K562 (cell line): ENCODE data around the gene PLA2G15. TPM values are rescaled to one million over a fixed set of nuclear protein-coding genes. Genes with fewer than 3 reads are reported as not detected.

Source experiments
- ATAC-seq: fragments of 200-7000 bp; cut with Tn5 transposase; 3 replicates; pipeline ENCODE4 v1.9.1; 2020; ENCODE audit warnings: moderate library complexity
- BruUV-seq: library from RNA; stranded (reverse); fragments of 400-500 nt; replicated peaks from 2 replicates; lab custom pipeline; 2021; lab: Mats Ljungman, UMichigan
- CTCF ChIA-PET: fragments of 300-600 bp; formaldehyde crosslinking; extraction: SDS; loops from one replicate; lab custom pipeline; 2021; ENCODE audit warnings: low intra/inter-chr PET ratio; lab: Yijun Ruan, JAX
- POLR2A ChIA-PET: fragments of 300-600, 350-650 bp; sonication (Branson Sonifier 250); formaldehyde crosslinking; extraction: SDS; loops from one replicate; lab custom pipeline; 2021; ENCODE audit warnings: antibody characterized with exemption, inconsistent platforms; lab: Yijun Ruan, JAX
- DNase-seq, 4 experiments: peaks; one replicate each; pipeline versions ENCODE4 v3.0.0 to v3.0.0-alpha.2; 2011 to 2018; ENCODE audit warnings: low spot score in 3 of 4, mixed read lengths in 3 of 4; ENCODE audit errors: extremely low read depth in 1 of 4
- FAIRE-seq: peaks from 2 replicates; lab custom pipeline; 2011; peaks lifted over from hg19 to GRCh38; lab: Jason Lieb, UNC
- H2AFZ ChIP-seq: 2 replicates; pipeline ENCODE4 v1.6.0; 2011; ENCODE audit warnings: low read depth, low read length, control low read depth, inconsistent platforms
- H3K27ac ChIP-seq: fragments of 200-600 bp; 3 replicates; pipeline ENCODE4 v1.8.0; 2011; ENCODE audit warnings: low read depth, mild to moderate bottlenecking, control low read depth, inconsistent platforms, low read length, moderate library complexity, mixed read lengths; ENCODE audit errors: extremely low read depth
- H3K27me3 ChIP-seq, 2 experiments: fragments of 300-600 bp in 1 of 2; 2 replicates in 1 of 2; 3 replicates in 1 of 2; pipeline versions ENCODE4 v1.6.0 to v1.8.0; 2011; ENCODE audit warnings: inconsistent platforms in 2 of 2, low read length in 2 of 2, mild to moderate bottlenecking in 1 of 2, mixed read lengths in 1 of 2, moderate library complexity in 1 of 2; ENCODE audit not compliant: control insufficient read depth in 2 of 2, insufficient read depth in 2 of 2
- H3K36me3 ChIP-seq: fragments of 300-600 bp; 3 replicates; pipeline ENCODE4 v1.8.0; 2011; ENCODE audit warnings: mild to moderate bottlenecking, low read length, inconsistent platforms; ENCODE audit not compliant: control insufficient read depth, insufficient read depth
- H3K4me1 ChIP-seq, 2 experiments: fragments of 200-600 bp in 1 of 2; replicated peaks in 1 of 2; 2 replicates in 1 of 2; 3 replicates in 1 of 2; pipeline versions ENCODE4 v1.5.1 to v1.8.0; 2011; ENCODE audit warnings: inconsistent platforms in 2 of 2, low read length in 2 of 2, mild to moderate bottlenecking in 1 of 2, mixed read lengths in 1 of 2, moderate library complexity in 1 of 2; ENCODE audit not compliant: control insufficient read depth in 2 of 2, insufficient read depth in 2 of 2
- H3K4me2 ChIP-seq: 2 replicates; pipeline ENCODE4 v1.6.1; 2011; ENCODE audit warnings: low read length, control low read depth, inconsistent platforms, mixed read lengths; ENCODE audit not compliant: insufficient read depth
- H3K4me3 ChIP-seq: fragments of 200-600 bp; sonication (generic), shearing (Covaris generic); 2 replicates; pipeline ENCODE4 v1.5.1; 2016; ENCODE audit warnings: control low read depth, inconsistent platforms
- H3K79me2 ChIP-seq: fragments of 200-600 bp; 3 replicates; pipeline ENCODE4 v1.8.0; 2011; ENCODE audit warnings: low read length, inconsistent platforms; ENCODE audit not compliant: control insufficient read depth, insufficient read depth
- H3K9ac ChIP-seq, 2 experiments: 2 replicates each; pipeline versions ENCODE4 v1.6.0 to v1.6.1; 2011; ENCODE audit warnings: low read depth in 2 of 2, low read length in 2 of 2, control low read depth in 1 of 2, inconsistent platforms in 1 of 2, mild to moderate bottlenecking in 1 of 2, mixed read lengths in 1 of 2; ENCODE audit not compliant: insufficient read depth in 1 of 2
- H3K9me1 ChIP-seq: one replicate; pipeline ENCODE4 v1.6.0; 2011; ENCODE audit warnings: inconsistent platforms, mild to moderate bottlenecking, low read length, moderate library complexity; ENCODE audit not compliant: control insufficient read depth, insufficient read depth
- H3K9me3 ChIP-seq: replicated peaks from 2 replicates; pipeline ENCODE4 v1.5.1; 2011; ENCODE audit warnings: low read depth, low read length, inconsistent platforms; ENCODE audit not compliant: control insufficient read depth, insufficient read depth
- H4K20me1 ChIP-seq: replicated peaks from 2 replicates; pipeline ENCODE4 v1.6.1; 2011; ENCODE audit warnings: low read length, inconsistent platforms, mixed read lengths; ENCODE audit not compliant: control insufficient read depth, insufficient read depth
- BHLHE40 ChIP-seq: IDR thresholded peaks from 2 replicates; pipeline ENCODE4 v1.6.1; 2011; ENCODE audit warnings: low read length, improper control_type of control experiment
- CBFA2T2 ChIP-seq: fragments of 450-650 bp; conservative IDR thresholded peaks from 2 replicates; pipeline ENCODE4 v1.6.1; 2017; ENCODE audit warnings: mild to moderate bottlenecking
- CHD4 ChIP-seq: fragments of 200-600 bp; sonication (generic); IDR thresholded peaks from 3 replicates; pipeline ENCODE4 v1.6.1; 2012; ENCODE audit warnings: low read depth, mild to moderate bottlenecking, mixed read lengths, low read length, inconsistent platforms; ENCODE audit not compliant: insufficient read depth, insufficient replicate concordance, poor library complexity, severe bottlenecking
- HES1 ChIP-seq: fragments of 450-650 bp; IDR thresholded peaks from 2 replicates; pipeline ENCODE4 v1.6.1; 2016; ENCODE audit warnings: low read depth, mild to moderate bottlenecking, moderate library complexity
- HNRNPL ChIP-seq: fragments of 200-400 bp; formaldehyde crosslinking; IDR thresholded peaks from 2 replicates; pipeline ENCODE4 v1.6.1; 2017; ENCODE audit warnings: low read depth, mild to moderate bottlenecking, low read length
- MAFG ChIP-seq: fragments of 450-650 bp; conservative IDR thresholded peaks from 2 replicates; pipeline ENCODE4 v1.6.1; 2016; ENCODE audit warnings: missing genetic modification characterization, missing compliant biosample characterization
- NR1H2 ChIP-seq: sonication (generic); formaldehyde crosslinking; IDR thresholded peaks from 2 replicates; pipeline ENCODE4 v1.4.0; 2020; ENCODE audit warnings: mild to moderate bottlenecking, missing genetic modification reagents
- PML ChIP-seq: IDR thresholded peaks from 2 replicates; pipeline ENCODE4 v1.6.1; 2012; ENCODE audit warnings: low read length, inconsistent platforms
- ZBTB11 ChIP-seq, 3 experiments: fragments of 200-800 bp in 1 of 3; fragments of 250-450 bp in 1 of 3; fragments of 450-650 bp in 1 of 3; sonication (Bioruptor Pico) in 1 of 3; sonication (Bioruptor generic) in 1 of 3; formaldehyde crosslinking in 1 of 3; IDR thresholded peaks; 2 replicates each; pipeline versions ENCODE4 v1.6.1 to v1.8.0; 2016 to 2022; ENCODE audit warnings: mild to moderate bottlenecking in 2 of 3, missing genetic modification characterization in 2 of 3, missing compliant biosample characterization in 1 of 3, moderate library complexity in 1 of 3
- ZFP1 ChIP-seq: fragments of 450-650 bp; formaldehyde crosslinking; IDR thresholded peaks from 2 replicates; pipeline ENCODE4 v1.4.0; 2020; ENCODE audit warnings: mild to moderate bottlenecking, mixed read lengths
- WGBS: fragments of 100-300 bp; shearing (Covaris generic); methylation state at CpG from one replicate; pipeline ENCODE4 v1.1.6; 2016; ENCODE audit warnings: low coverage, mixed read lengths; ENCODE audit not compliant: insufficient coverage; ENCODE audit errors: missing lambda C conversion rate; 5-methylcytosine and 5-hydroxymethylcytosine counted together
- in situ Hi-C: fragments of 300-500 bp; cut with MboI; formaldehyde crosslinking; loops from 4 replicates; pipeline ENCODE4 v1.15.0; 2018; ENCODE audit warnings: inconsistent platforms, mixed read lengths
- intact Hi-C: fragments of 100-400 bp; cut with micrococcal nuclease; formaldehyde crosslinking; loops from 2 replicates; pipeline ENCODE4 v1.14.2; 2022
- polyA plus RNA-seq, 8 experiments: library from polyadenylated mRNA; depleted of rRNA in 4 of 8; stranded (reverse) in 5 of 8; unstranded in 3 of 8; fragments of >200 nt; fragmentation: Nextera tagmentation in 2 of 8; fragmentation: Illumina TruSeq in 1 of 8; extraction: Ambion mirVana in 2 of 8; extraction: Trizol in 1 of 8; gene quantifications; 2 replicates each; pipeline versions ENCODE4 v1.2.1 to v1.2.3, GENCODE V29; 2011 to 2014; ENCODE audit warnings: inconsistent platforms in 1 of 8, missing spikeins in 1 of 8
- total RNA-seq, 7 experiments: library from RNA; depleted of rRNA in 6 of 7; stranded (reverse); fragments of >200 nt in 6 of 7; fragmentation: Illumina TruSeq in 2 of 7; extraction: Trizol in 2 of 7; gene quantifications; 2 replicates each; pipeline versions ENCODE4 v1.2.1 to v1.2.3, GENCODE V29; 2011 to 2021; ENCODE audit warnings: low replicate concordance in 1 of 7

Gene PLA2G15
- total and polyA plus RNA-seq, 9 of the 15 experiments (the other 6 are each of a cell fraction or from before 2014, with no cell fraction given), result 0.42 to 8.6 (median 4.8) TPM

- no peak for ATAC-seq
Measured at GRCh38 chr16:68276223-68276622, 31.1 kb downstream of the PLA2G15 start.

GRCh38 chr16:68279726-68280558, 34.8 kb downstream of the PLA2G15 start:
- FAIRE-seq (peak; percentile 52), ATAC-seq (no peak), DNase-seq (no peak)
- Histone ChIP-seq H2AFZ (no peak overlapping the region), H4K20me1 (0 out of 2 replicates have a peak, but pooled peaks cover under 1% of the 10 kb centered on the region), H3K4me2 (no peak overlapping the region), H3K9me3 (no peaks in the 10 kb centered on the region), H3K36me3 (peaks cover 53% of the 10 kb centered on the region), H3K9ac (no peak overlapping the region), H3K27me3 (no peaks in the 10 kb centered on the region), H3K4me1 (peaks cover 0 to 15% of the 10 kb centered on the region in 2 experiments; a peak in 4 of 5 replicates), H3K79me2 (peaks cover 14% of the 10 kb centered on the region), H3K4me3 (no peak overlapping the region), H3K9me1 (no peaks in the 10 kb centered on the region), H3K27ac (no peak overlapping the region)
- no TSS peak for BruUV-seq
- ChIA-PET POLR2A (interaction anchor here (0.6 to 1.5 kb wide), 8 partner anchors 8 to 509 kb away, joined by 3 to 7 read pairs (median 4); partner anchors contain the start of genes DDX28, DUS2, PRMT7 and SLC7A6), CTCF (no interaction called here)
- WGBS, result 89% methylated on average over 13 of the region's 13 CpGs
- in situ Hi-C loops (no loop called here), intact Hi-C loops (no loop called here)
- TF ChIP-seq ZBTB11 (CRISPR knock-in tag; IDR thresholded peaks at IDR 0.05), result no peak
- TF ChIP-seq PML, result no peak
- TF ChIP-seq MAFG, result no peak
- no peak for TF ChIP-seq BHLHE40
- no peak for TF ChIP-seq HNRNPL
- no peak for TF ChIP-seq CBFA2T2
- TF ChIP-seq CHD4, result no peak
- no peak for TF ChIP-seq HES1
- TF ChIP-seq ZFP1, result no peak

More at GRCh38 chr16:68276223-68276622, 31.1 kb downstream of the PLA2G15 start:
- Histone ChIP-seq H4K20me1 (peaks cover 17% of the 10 kb centered on the region), H3K36me3 (peaks cover 58% of the 10 kb centered on the region), H3K9me1 (no peaks in the 10 kb centered on the region), H3K4me3 (no peak overlapping the region), H3K4me1 (peaks cover 0 to 9% of the 10 kb centered on the region in 2 experiments; a peak in 1 of 5 replicates), H3K27me3 (no peaks in the 10 kb centered on the region), H3K9ac (no peak overlapping the region), H3K4me2 (no peak overlapping the region), H3K9me3 (no peaks in the 10 kb centered on the region), H3K27ac (no peak overlapping the region), H3K79me2 (peaks cover 26% of the 10 kb centered on the region), H2AFZ (no peak overlapping the region)
- in situ Hi-C loops (no loop called here), intact Hi-C loops (no loop called here)
- no peak for FAIRE-seq
- no peak for TF ChIP-seq NR1H2 (CRISPR knock-in tag)
- 93% methylated on average over 3 of the region's 3 CpGs for WGBS
- no TSS peak for BruUV-seq
- no peak for DNase-seq
- ChIA-PET POLR2A (interaction anchor here (1.0 to 1.7 kb wide), 3 partner anchors 12 to 34 kb away, joined by 3 to 7 read pairs (median 4); partner anchors contain the start of genes PRMT7 and SLC7A6OS), CTCF (no interaction called here)
